ENCODE results near the gene USHBP1.

DNA sequence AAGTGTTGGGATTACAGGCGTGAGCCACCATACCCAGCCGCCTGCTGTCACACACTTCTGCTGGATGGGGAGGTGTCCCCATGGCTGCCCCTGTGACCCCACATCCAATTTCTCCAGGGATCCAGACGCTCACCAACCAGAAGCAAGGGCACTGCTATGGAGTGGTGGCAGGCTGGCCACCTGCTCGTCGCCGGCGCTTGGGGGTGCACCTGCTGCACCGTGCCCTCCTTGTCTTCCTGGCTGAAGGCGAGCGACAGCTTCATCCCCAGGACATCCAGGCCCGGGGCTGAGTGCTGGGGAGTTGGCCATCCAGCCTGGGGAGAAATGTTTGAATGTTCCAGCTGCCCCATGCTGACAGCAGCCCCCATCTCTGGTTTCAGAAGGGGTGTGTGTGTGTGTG lies 21.7 kb upstream of the USHBP1 start:
- TF ChIP-seq EP300 (IDR thresholded peaks at IDR 0.05) (no peak), NFE2L2 (conservative IDR thresholded peaks at IDR 0.05; ENCODE audit: low read length) (no peak), CHD4 (IDR thresholded peaks at IDR 0.05; ENCODE audit: borderline replicate concordance) (no peak), POLR2A (IDR thresholded peaks at IDR 0.05; ENCODE audit: low read length) (no peak), CHD2 (IDR thresholded peaks at IDR 0.05; ENCODE audit: low read length, partially characterized antibody) (no peak), KDM5A (IDR thresholded peaks at IDR 0.05) (no peak), FOSL2 (IDR thresholded peaks at IDR 0.05) (no peak), FOSL2 (CRISPR knock-in tag; IDR thresholded peaks at IDR 0.05) (no peak), NR3C1 (IDR thresholded peaks at IDR 0.05) (no peak), CBX8 (IDR thresholded peaks at IDR 0.05) (no peak), EHF (CRISPR knock-in tag; IDR thresholded peaks at IDR 0.05) (no peak)
- TF ChIP-seq, protein P1, sequence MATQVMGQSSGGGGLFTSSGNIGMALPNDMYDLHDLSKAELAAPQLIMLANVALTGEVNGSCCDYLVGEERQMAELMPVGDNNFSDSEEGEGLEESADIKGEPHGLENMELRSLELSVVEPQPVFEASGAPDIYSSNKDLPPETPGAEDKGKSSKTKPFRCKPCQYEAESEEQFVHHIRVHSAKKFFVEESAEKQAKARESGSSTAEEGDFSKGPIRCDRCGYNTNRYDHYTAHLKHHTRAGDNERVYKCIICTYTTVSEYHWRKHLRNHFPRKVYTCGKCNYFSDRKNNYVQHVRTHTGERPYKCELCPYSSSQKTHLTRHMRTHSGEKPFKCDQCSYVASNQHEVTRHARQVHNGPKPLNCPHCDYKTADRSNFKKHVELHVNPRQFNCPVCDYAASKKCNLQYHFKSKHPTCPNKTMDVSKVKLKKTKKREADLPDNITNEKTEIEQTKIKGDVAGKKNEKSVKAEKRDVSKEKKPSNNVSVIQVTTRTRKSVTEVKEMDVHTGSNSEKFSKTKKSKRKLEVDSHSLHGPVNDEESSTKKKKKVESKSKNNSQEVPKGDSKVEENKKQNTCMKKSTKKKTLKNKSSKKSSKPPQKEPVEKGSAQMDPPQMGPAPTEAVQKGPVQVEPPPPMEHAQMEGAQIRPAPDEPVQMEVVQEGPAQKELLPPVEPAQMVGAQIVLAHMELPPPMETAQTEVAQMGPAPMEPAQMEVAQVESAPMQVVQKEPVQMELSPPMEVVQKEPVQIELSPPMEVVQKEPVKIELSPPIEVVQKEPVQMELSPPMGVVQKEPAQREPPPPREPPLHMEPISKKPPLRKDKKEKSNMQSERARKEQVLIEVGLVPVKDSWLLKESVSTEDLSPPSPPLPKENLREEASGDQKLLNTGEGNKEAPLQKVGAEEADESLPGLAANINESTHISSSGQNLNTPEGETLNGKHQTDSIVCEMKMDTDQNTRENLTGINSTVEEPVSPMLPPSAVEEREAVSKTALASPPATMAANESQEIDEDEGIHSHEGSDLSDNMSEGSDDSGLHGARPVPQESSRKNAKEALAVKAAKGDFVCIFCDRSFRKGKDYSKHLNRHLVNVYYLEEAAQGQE (IDR thresholded peaks at IDR 0.05): no peak
- TF ChIP-seq, protein P2, sequence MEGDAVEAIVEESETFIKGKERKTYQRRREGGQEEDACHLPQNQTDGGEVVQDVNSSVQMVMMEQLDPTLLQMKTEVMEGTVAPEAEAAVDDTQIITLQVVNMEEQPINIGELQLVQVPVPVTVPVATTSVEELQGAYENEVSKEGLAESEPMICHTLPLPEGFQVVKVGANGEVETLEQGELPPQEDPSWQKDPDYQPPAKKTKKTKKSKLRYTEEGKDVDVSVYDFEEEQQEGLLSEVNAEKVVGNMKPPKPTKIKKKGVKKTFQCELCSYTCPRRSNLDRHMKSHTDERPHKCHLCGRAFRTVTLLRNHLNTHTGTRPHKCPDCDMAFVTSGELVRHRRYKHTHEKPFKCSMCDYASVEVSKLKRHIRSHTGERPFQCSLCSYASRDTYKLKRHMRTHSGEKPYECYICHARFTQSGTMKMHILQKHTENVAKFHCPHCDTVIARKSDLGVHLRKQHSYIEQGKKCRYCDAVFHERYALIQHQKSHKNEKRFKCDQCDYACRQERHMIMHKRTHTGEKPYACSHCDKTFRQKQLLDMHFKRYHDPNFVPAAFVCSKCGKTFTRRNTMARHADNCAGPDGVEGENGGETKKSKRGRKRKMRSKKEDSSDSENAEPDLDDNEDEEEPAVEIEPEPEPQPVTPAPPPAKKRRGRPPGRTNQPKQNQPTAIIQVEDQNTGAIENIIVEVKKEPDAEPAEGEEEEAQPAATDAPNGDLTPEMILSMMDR (IDR thresholded peaks at IDR 0.05): no peak
- TF ChIP-seq, protein P3, sequence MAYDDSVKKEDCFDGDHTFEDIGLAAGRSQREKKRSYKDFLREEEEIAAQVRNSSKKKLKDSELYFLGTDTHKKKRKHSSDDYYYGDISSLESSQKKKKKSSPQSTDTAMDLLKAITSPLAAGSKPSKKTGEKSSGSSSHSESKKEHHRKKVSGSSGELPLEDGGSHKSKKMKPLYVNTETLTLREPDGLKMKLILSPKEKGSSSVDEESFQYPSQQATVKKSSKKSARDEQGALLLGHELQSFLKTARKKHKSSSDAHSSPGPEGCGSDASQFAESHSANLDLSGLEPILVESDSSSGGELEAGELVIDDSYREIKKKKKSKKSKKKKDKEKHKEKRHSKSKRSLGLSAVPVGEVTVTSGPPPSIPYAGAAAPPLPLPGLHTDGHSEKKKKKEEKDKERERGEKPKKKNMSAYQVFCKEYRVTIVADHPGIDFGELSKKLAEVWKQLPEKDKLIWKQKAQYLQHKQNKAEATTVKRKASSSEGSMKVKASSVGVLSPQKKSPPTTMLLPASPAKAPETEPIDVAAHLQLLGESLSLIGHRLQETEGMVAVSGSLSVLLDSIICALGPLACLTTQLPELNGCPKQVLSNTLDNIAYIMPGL (CRISPR knock-in tag; IDR thresholded peaks at IDR 0.05; ENCODE audit: borderline replicate concordance): no peak
- TF ChIP-seq, protein P4, sequence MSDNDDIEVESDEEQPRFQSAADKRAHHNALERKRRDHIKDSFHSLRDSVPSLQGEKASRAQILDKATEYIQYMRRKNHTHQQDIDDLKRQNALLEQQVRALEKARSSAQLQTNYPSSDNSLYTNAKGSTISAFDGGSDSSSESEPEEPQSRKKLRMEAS (IDR thresholded peaks at IDR 0.05): no peak
